H54 (cell line): ENCODE data around the gene LPCAT4.
"Not testable (repeated sequence)": the region's sequence is repeated elsewhere in the genome, so short reads cannot be mapped to it uniquely, and the experiment has no call there.

Experiments used
- DNase-seq: peaks from one replicate; pipeline ENCODE4 v3.0.0; 2011; ENCODE audit warnings: low spot score, mixed read lengths; ENCODE audit not compliant: insufficient read length
- FAIRE-seq: peaks from 3 replicates; lab custom pipeline; 2011; peaks lifted over from hg19 to GRCh38; lab: Jason Lieb, UNC
- POLR2A ChIP-seq: IDR thresholded peaks from 2 replicates; pipeline ENCODE4 v1.6.1; 2011; ENCODE audit warnings: low read depth, mild to moderate bottlenecking, low read length

Gene LPCAT4

GRCh38 chr15:34355241-34355640 lies 11.8 kb downstream of the LPCAT4 start:
- no peak for TF ChIP-seq POLR2A
- FAIRE-seq (no peak), DNase-seq (no peak)

- DNase-seq: no peak
- no peak for TF ChIP-seq POLR2A
- FAIRE-seq: no peak
Measured at GRCh38 chr15:34354286-34354685, 12.7 kb downstream of the LPCAT4 start.

- FAIRE-seq: no peak
- DNase-seq: no peak
- TF ChIP-seq POLR2A: no peak
Measured at GRCh38 chr15:34353627-34354026, 13.4 kb downstream of the LPCAT4 start.

- not testable (repeated sequence) for DNase-seq, FAIRE-seq
Measured at GRCh38 chr15:34352996-34353395, 14.0 kb downstream of the LPCAT4 start.

GRCh38 chr15:34349769-34350168 lies 17.2 kb downstream of the LPCAT4 start:
- no peak for FAIRE-seq
- no peak for TF ChIP-seq POLR2A
- DNase-seq: no peak

- FAIRE-seq: no peak
- no peak for TF ChIP-seq POLR2A
- no peak for DNase-seq
Measured at GRCh38 chr15:34348735-34349300, 18.2 kb downstream of the LPCAT4 start.

GRCh38 chr15:34347951-34348638 lies 18.9 kb downstream of the LPCAT4 start:
- no peak for FAIRE-seq
- TF ChIP-seq POLR2A: no peak
- DNase-seq: no peak

- peak; percentile 77 for TF ChIP-seq POLR2A
- peak; percentile 83 for FAIRE-seq
- peak; percentile 67 for DNase-seq
Measured at GRCh38 chr15:34342737-34343575, 24.0 kb downstream of the LPCAT4 start, which contains the start of the genes NOP10 and NUTM1. Gene NOP10, minus strand, starts transcription at chr15:34343136. Its CDS starts 63 bp downstream, at chr15:34343073. Gene NUTM1, plus strand, starts transcription at chr15:34343315. Its CDS starts 382 bp downstream, at chr15:34343697.

- DNase-seq, FAIRE-seq: not testable (repeated sequence)
Measured at GRCh38 chr15:34342213-34342736, 24.7 kb downstream of the LPCAT4 start.

GRCh38 chr15:34341381-34342212 lies 25.4 kb downstream of the LPCAT4 start:
- no peak for DNase-seq
- no peak for FAIRE-seq
- no peak for TF ChIP-seq POLR2A

- no peak for DNase-seq
- TF ChIP-seq POLR2A: no peak
- FAIRE-seq: no peak
Measured at GRCh38 chr15:34339946-34340345, 27.1 kb downstream of the LPCAT4 start.

GRCh38 chr15:34338347-34338746 lies 28.6 kb downstream of the LPCAT4 start:
- DNase-seq (no peak), FAIRE-seq (no peak)
- no peak for TF ChIP-seq POLR2A

- FAIRE-seq: peak; percentile 84
- TF ChIP-seq POLR2A: peak; percentile 40; the same call in 1 of the 2 replicates
- peak; percentile 91 for DNase-seq
Measured at GRCh38 chr15:34337557-34338306, 29.3 kb downstream of the LPCAT4 start, which contains the start of gene SLC12A6. Gene SLC12A6, minus strand, starts transcription at chr15:34337781. Its CDS starts 1,101 bp downstream, at chr15:34336680.
